Epithelial cell of proximal tubule (primary cell): Measurements from ENCODE around the gene STON2. TPM values are rescaled to one million over a fixed set of nuclear protein-coding genes. Genes with fewer than 3 reads are reported as not detected.
A peak's percentile ranks its signal among the peaks of the same experiment; 100 is the strongest.

Experiments
- DNase-seq: peaks from one replicate; pipeline ENCODE4 v3.0.0-alpha.2; 2011; ENCODE audit warnings: low read depth
- H3K4me3 ChIP-seq: 2 replicates; pipeline ENCODE4 v1.5.1; 2011; ENCODE audit warnings: low read depth, mild to moderate bottlenecking, low read length
- CTCF ChIP-seq: conservative IDR thresholded peaks from 2 replicates; pipeline ENCODE4 v1.5.1; 2012; ENCODE audit warnings: low read depth, mild to moderate bottlenecking, low read length
- total RNA-seq: library from RNA; depleted of rRNA; stranded (reverse); fragments of >200 nt; gene quantifications from 2 replicates; pipeline ENCODE4 v1.2.3, GENCODE V29; 2015

Gene STON2
- total RNA-seq, 1 donor from 2014 or later: 6.8 TPM

- no peak overlapping the region for H3K4me3 ChIP-seq
- no peak for DNase-seq
- no peak for TF ChIP-seq CTCF
Measured at GRCh38 chr14:81418057-81418790, 18.1 kb upstream of the STON2 start.

- H3K4me3 ChIP-seq: no peak overlapping the region
- DNase-seq: no peak
- no peak for TF ChIP-seq CTCF
Measured at GRCh38 chr14:81416981-81417380, 16.9 kb upstream of the STON2 start.

GRCh38 chr14:81416194-81416952 is 16.2 kb upstream of the STON2 start:
- no peak for DNase-seq
- no peak overlapping the region for H3K4me3 ChIP-seq
- TF ChIP-seq CTCF: peak; percentile 12

- TF ChIP-seq CTCF: no peak
- no peak overlapping the region for H3K4me3 ChIP-seq
Measured at GRCh38 chr14:81415781-81416180, 15.7 kb upstream of the STON2 start.

GRCh38 chr14:81414123-81414522 is 14.0 kb upstream of the STON2 start:
- no peak overlapping the region for H3K4me3 ChIP-seq
- no peak for DNase-seq
- no peak for TF ChIP-seq CTCF

More at GRCh38 chr14:81415781-81416180, 15.7 kb upstream of the STON2 start:
- no peak for DNase-seq

GRCh38 chr14:81412779-81413178 is 12.7 kb upstream of the STON2 start:
- no peak overlapping the region for H3K4me3 ChIP-seq
- no peak for DNase-seq
- TF ChIP-seq CTCF: no peak
